Lower lobe of right lung (tissue), 2 donors: ENCODE measurements around the gene SEMA4F. TPM values are rescaled to one million over a fixed set of nuclear protein-coding genes. Genes with fewer than 3 reads are reported as not detected.

Experiments
- ATAC-seq, 2 donors: fragments of 200-7000 bp; cut with Tn5 transposase; one replicate each; pipeline ENCODE4 v1.9.1; 2020 to 2022; ENCODE audit warnings: mild to moderate bottlenecking in 2 of 2, moderate library complexity in 2 of 2
- DNase-seq: peaks from one replicate; pipeline ENCODE4 v3.0.0-alpha.2; 2020
- H3K27ac ChIP-seq: fragments of 200-600 bp; one replicate; pipeline ENCODE4 v1.8.0; 2022
- H3K27me3 ChIP-seq: fragments of 200-600 bp; one replicate; pipeline ENCODE4 v1.8.0; 2022; ENCODE audit warnings: low read depth
- H3K36me3 ChIP-seq: fragments of 200-600 bp; one replicate; pipeline ENCODE4 v1.8.0; 2022; ENCODE audit warnings: mild to moderate bottlenecking
- H3K4me1 ChIP-seq: fragments of 200-600 bp; one replicate; pipeline ENCODE4 v1.8.0; 2022
- H3K4me3 ChIP-seq: fragments of 200-600 bp; one replicate; pipeline ENCODE4 v1.8.0; 2022; ENCODE audit warnings: mild to moderate bottlenecking
- H3K9me3 ChIP-seq: fragments of 200-600 bp; one replicate; pipeline ENCODE4 v1.8.0; 2022
- CTCF ChIP-seq: fragments of 200-600 bp; IDR thresholded peaks from one replicate; pipeline ENCODE4 v1.8.0; 2022; ENCODE audit warnings: antibody characterized with exemption, mild to moderate bottlenecking
- intact Hi-C: fragments of 100-400 bp; cut with DNase I; formaldehyde crosslinking; loops from one replicate; pipeline ENCODE4 v1.11.0; 2022
- total RNA-seq: library from RNA; stranded (reverse); fragmentation: NEBNext Ultra II Directional; extraction: Animal tissue kit (Norgen Biotek cat#: 25700); gene quantifications from one replicate; pipeline ENCODE4 v1.2.1, GENCODE V29; 2021
- donor health status: DM: no; HTN: yes; CAD: no; lungs with severe emphysema.

SEMA4F gene
- total RNA-seq, 1 donor from 2014 or later, result 12.0 TPM

DNA sequence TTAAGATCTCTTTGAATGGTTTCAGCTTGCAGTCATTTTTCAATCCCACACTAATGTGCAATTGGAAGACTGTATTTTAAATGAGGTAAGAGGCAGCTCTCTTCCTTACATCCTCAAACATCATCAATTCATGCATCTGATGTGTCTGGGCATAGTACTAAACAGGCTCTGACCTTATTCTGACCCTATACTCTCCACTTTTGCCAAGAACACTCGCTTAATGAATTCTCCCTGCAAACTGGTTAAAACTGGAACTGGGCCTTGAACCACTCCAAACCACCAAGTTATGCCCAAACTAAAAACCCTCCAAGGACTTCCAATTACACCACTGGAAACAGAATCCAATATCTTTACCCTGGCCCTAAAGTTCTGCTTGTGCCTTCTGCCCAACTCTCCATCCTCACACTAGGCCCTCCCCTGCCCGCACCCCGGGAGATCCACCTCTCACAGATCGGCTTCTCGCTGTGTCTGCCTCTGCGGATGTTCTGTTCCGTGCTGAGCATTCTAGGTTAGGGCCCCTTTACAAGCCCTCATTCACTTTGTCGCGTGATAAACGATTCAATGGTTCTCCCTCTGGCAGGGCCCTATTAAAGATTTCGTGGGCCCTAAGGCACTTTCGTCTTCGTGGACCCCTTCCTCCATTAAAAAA, 7.1 kb upstream of the SEMA4F start:
- DNase-seq, result no peak
- intact Hi-C loops, result no loop called here
- H3K4me1 ChIP-seq, result no peaks in the 10 kb centered on the region
- no peak overlapping the region for H3K4me3 ChIP-seq
- TF ChIP-seq CTCF, result no peak
- no peaks in the 10 kb centered on the region for H3K36me3 ChIP-seq
- no peaks in the 10 kb centered on the region for H3K9me3 ChIP-seq
- ATAC-seq, result no peak
- H3K27me3 ChIP-seq, result peaks cover 14% of the 10 kb centered on the region
- H3K27ac ChIP-seq, result no peak overlapping the region

DNA sequence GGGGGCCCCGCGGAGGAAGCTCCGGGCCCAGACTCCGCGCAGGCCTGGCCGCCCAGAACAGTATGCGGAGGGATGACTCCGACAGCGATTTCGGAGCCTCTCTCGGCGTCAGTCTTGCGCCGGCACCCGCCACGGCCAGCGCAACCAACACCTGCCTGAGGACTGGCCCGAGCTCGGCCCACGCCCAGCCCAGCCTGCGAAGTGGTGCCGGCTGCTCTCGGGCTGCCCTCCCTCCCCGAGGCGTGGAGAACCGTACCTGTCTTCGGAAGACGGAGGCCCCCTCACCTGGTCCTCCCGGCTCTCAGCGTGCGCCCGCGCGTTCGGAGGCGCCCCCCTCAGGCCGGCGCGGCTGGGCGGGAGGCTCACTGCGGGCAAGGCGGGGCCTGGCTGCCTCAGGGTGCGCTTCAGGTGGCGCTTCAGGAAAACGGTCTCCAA, 6.0 kb upstream of the SEMA4F start, which contains the start of gene M1AP:
Gene M1AP, minus strand, starts transcription at position 322 of the 435 bp plus-strand sequence. CDS start 8,055 bp downstream, outside the sequence.
- no peak for DNase-seq
- H3K27ac ChIP-seq, result no peak within 1 kb of the TSS
- no peaks in the 10 kb centered on the region for H3K9me3 ChIP-seq
- ATAC-seq, result peak; percentile 26 to 42
- intact Hi-C loops, result no loop called here
- H3K36me3 ChIP-seq, result no peaks in the 10 kb centered on the region
- H3K27me3 ChIP-seq, result peaks cover 12% of the 10 kb centered on the region
- no peak for TF ChIP-seq CTCF
- peak within 1 kb of the TSS; percentile 27 for H3K4me3 ChIP-seq
- no peaks in the 10 kb centered on the region for H3K4me1 ChIP-seq

GRCh38 chr2:74653589-74653984, 460 bp upstream of the SEMA4F start:
- TF ChIP-seq CTCF, result no peak
- Histone ChIP-seq H3K4me3 (peak overlapping the region; percentile 71), H3K36me3 (peaks cover 2% of the 10 kb centered on the region), H3K4me1 (peaks cover 9% of the 10 kb centered on the region), H3K9me3 (no peaks in the 10 kb centered on the region), H3K27me3 (no peaks in the 10 kb centered on the region), H3K27ac (no peak overlapping the region)
- ATAC-seq (no peak), DNase-seq (no peak)
- intact Hi-C loops, result no loop called here

GRCh38 chr2:74655579-74655978, 1.5 kb downstream of the SEMA4F start:
- TF ChIP-seq CTCF, result no peak
- H3K9me3 ChIP-seq, result no peaks in the 10 kb centered on the region
- peaks cover 9% of the 10 kb centered on the region for H3K4me1 ChIP-seq
- intact Hi-C loops, result no loop called here
- no peaks in the 10 kb centered on the region for H3K27me3 ChIP-seq
- ATAC-seq (no peak), DNase-seq (no peak)
- no peak overlapping the region for H3K4me3 ChIP-seq
- H3K27ac ChIP-seq, result no peak overlapping the region
- H3K36me3 ChIP-seq, result peaks cover 11% of the 10 kb centered on the region

- peaks cover 14% of the 10 kb centered on the region for H3K36me3 ChIP-seq
- no peak for TF ChIP-seq CTCF
- no peaks in the 10 kb centered on the region for H3K9me3 ChIP-seq
- DNase-seq, result no peak
- no peak overlapping the region for H3K4me3 ChIP-seq
- ATAC-seq, result no peak
- H3K27me3 ChIP-seq, result no peaks in the 10 kb centered on the region
- H3K27ac ChIP-seq, result no peak overlapping the region
- intact Hi-C loops, result no loop called here
- peaks cover 7% of the 10 kb centered on the region for H3K4me1 ChIP-seq
Observed at GRCh38 chr2:74658516-74658915, 4.5 kb downstream of the SEMA4F start.
